GM21723 (cell line): Measurements from ENCODE around the gene RPS27L.
A peak's percentile ranks its signal among the peaks of the same experiment; 100 is the strongest.
"Not testable (repeated sequence)": the region's sequence is repeated elsewhere in the genome, so short reads cannot be mapped to it uniquely, and the experiment has no call there.

Source experiments
- ATAC-seq: cut with Tn5 transposase; IDR thresholded peaks from one replicate; pipeline ENCODE4 v1.9.1; 2021; ENCODE audit warnings: mild to moderate bottlenecking, moderate library complexity; ENCODE audit not compliant: unreplicated experiment

Gene RPS27L

GRCh38 chr15:63145426-63145825 is 11.9 kb downstream of the RPS27L start:
- no peak for ATAC-seq

- ATAC-seq = no peak
Measured at GRCh38 chr15:63140936-63141335, 16.3 kb downstream of the RPS27L start.

GRCh38 chr15:63136742-63137141 is 20.5 kb downstream of the RPS27L start:
- ATAC-seq = no peak

GRCh38 chr15:63135804-63136203 is 21.5 kb downstream of the RPS27L start:
- no peak for ATAC-seq

- ATAC-seq = no peak
Measured at GRCh38 chr15:63135281-63135680, 22.0 kb downstream of the RPS27L start.

GRCh38 chr15:63134245-63134985 is 22.9 kb downstream of the RPS27L start:
- ATAC-seq = no peak

GRCh38 chr15:63133786-63134185 is 23.5 kb downstream of the RPS27L start:
- no peak for ATAC-seq

- no peak for ATAC-seq
Measured at GRCh38 chr15:63126726-63127125, 30.6 kb downstream of the RPS27L start.

- ATAC-seq = no peak
Measured at GRCh38 chr15:63124506-63124905, 32.8 kb downstream of the RPS27L start.

GRCh38 chr15:63122002-63122875 is 35.0 kb downstream of the RPS27L start:
- peak; percentile 88 for ATAC-seq

- peak; percentile 72 for ATAC-seq
Measured at GRCh38 chr15:63121382-63122001, 35.8 kb downstream of the RPS27L start, which contains the start of gene LACTB. TSS of gene LACTB (plus strand) at chr15:63121861. CDS start at chr15:63121872, 11 bp downstream.

GRCh38 chr15:63118854-63119253 is 38.4 kb downstream of the RPS27L start:
- no peak for ATAC-seq

- no peak for ATAC-seq
Measured at GRCh38 chr15:63114465-63114864, 42.8 kb downstream of the RPS27L start.

- no peak for ATAC-seq
Measured at GRCh38 chr15:63112871-63113270, 44.4 kb downstream of the RPS27L start.

GRCh38 chr15:63111481-63111880 is 45.8 kb downstream of the RPS27L start:
- no peak for ATAC-seq

- ATAC-seq = no peak
Measured at GRCh38 chr15:63110428-63111026, 46.8 kb downstream of the RPS27L start.

GRCh38 chr15:63109920-63110319 is 47.4 kb downstream of the RPS27L start:
- ATAC-seq = no peak

- no peak for ATAC-seq
Measured at GRCh38 chr15:63109498-63109897, 47.8 kb downstream of the RPS27L start.

GRCh38 chr15:63107895-63108546 is 49.3 kb downstream of the RPS27L start:
- no peak for ATAC-seq

GRCh38 chr15:63105354-63105753 is 51.9 kb downstream of the RPS27L start:
- not testable (repeated sequence) for ATAC-seq

- no peak for ATAC-seq
Measured at GRCh38 chr15:63104727-63105126, 52.5 kb downstream of the RPS27L start.
